HUES6 (cell line): ENCODE measurements around the gene POLRMT.
"Not testable (repeated sequence)": the region's sequence is repeated elsewhere in the genome, so short reads cannot be mapped to it uniquely, and the experiment has no call there.

Experiments
- H3K27ac ChIP-seq: 2 replicates; pipeline ENCODE4 v1.7.0; 2013; ENCODE audit warnings: low read depth, mild to moderate bottlenecking, low read length, inconsistent platforms
- H3K27me3 ChIP-seq: 2 replicates; pipeline ENCODE4 v1.6.1; 2013; ENCODE audit warnings: low read length; ENCODE audit not compliant: control insufficient read depth, insufficient read depth
- H3K36me3 ChIP-seq: 2 replicates; pipeline ENCODE4 v1.6.1; 2013; ENCODE audit warnings: low read length; ENCODE audit not compliant: control insufficient read depth, insufficient read depth
- H3K4me1 ChIP-seq: 2 replicates; pipeline ENCODE4 v1.6.1; 2013; ENCODE audit warnings: low read length; ENCODE audit not compliant: control insufficient read depth, insufficient read depth
- H3K4me3 ChIP-seq: 2 replicates; pipeline ENCODE4 v1.5.1; 2013; ENCODE audit warnings: low read depth, low read length
- H3K9ac ChIP-seq: one replicate; pipeline ENCODE4 v1.6.1; 2013; ENCODE audit warnings: mild to moderate bottlenecking, low read length
- H3K9me3 ChIP-seq: 2 replicates; pipeline ENCODE4 v1.6.1; 2013; ENCODE audit warnings: low read depth, low read length; ENCODE audit not compliant: control insufficient read depth, insufficient read depth

The POLRMT gene

GRCh38 chr19:633786-634639, 676 bp upstream of the POLRMT start:
- Histone ChIP-seq H3K27me3 (peaks cover 20% of the 10 kb centered on the region), H3K4me1 (peaks cover 9% of the 10 kb centered on the region; the same call in 1 of the 2 replicates), H3K9ac (peak overlapping the region; percentile 75), H3K27ac (peak overlapping the region; percentile 49; the same call in 1 of the 2 replicates), H3K36me3 (peaks cover 18% of the 10 kb centered on the region), H3K4me3 (peak overlapping the region; percentile 94), H3K9me3 (no peaks in the 10 kb centered on the region)

- peaks cover 8% of the 10 kb centered on the region; the same call in 1 of the 2 replicates for H3K27me3 ChIP-seq
- H3K9me3 ChIP-seq = no peaks in the 10 kb centered on the region
- peak overlapping the region; percentile 82; the same call in 1 of the 2 replicates for H3K27ac ChIP-seq
- peaks cover 27% of the 10 kb centered on the region for H3K36me3 ChIP-seq
- H3K4me1 ChIP-seq = peaks cover 9% of the 10 kb centered on the region; the same call in 1 of the 2 replicates
- peak overlapping the region; percentile 94 for H3K4me3 ChIP-seq
- H3K9ac ChIP-seq = peak overlapping the region; percentile 86
Observed at GRCh38 chr19:632579-633067, 714 bp downstream of the POLRMT start.

GRCh38 chr19:629961-630714, 3.2 kb downstream of the POLRMT start:
- Histone ChIP-seq H3K9me3 (no peaks in the 10 kb centered on the region), H3K9ac (no peak overlapping the region), H3K4me3 (no peak overlapping the region), H3K27me3 (no peaks in the 10 kb centered on the region), H3K36me3 (peaks cover 36% of the 10 kb centered on the region), H3K4me1 (peaks cover 9% of the 10 kb centered on the region; the same call in 1 of the 2 replicates), H3K27ac (no peak overlapping the region)

- not testable (repeated sequence) for H3K4me1 ChIP-seq, H3K27me3 ChIP-seq, H3K9ac ChIP-seq, H3K9me3 ChIP-seq, H3K27ac ChIP-seq, H3K4me3 ChIP-seq
- H3K36me3 ChIP-seq = peaks cover 42% of the 10 kb centered on the region
Observed at GRCh38 chr19:629515-629914, 3.8 kb downstream of the POLRMT start.

- H3K36me3 ChIP-seq = peaks cover 53% of the 10 kb centered on the region
- 0 out of 2 replicates have a peak, but pooled peaks cover 4% of the 10 kb centered on the region for H3K4me1 ChIP-seq
- H3K27me3 ChIP-seq = no peaks in the 10 kb centered on the region
- H3K4me3 ChIP-seq = no peak overlapping the region
- H3K9me3 ChIP-seq = no peaks in the 10 kb centered on the region
- no peak overlapping the region for H3K27ac ChIP-seq
- no peak overlapping the region for H3K9ac ChIP-seq
Observed at GRCh38 chr19:628168-628567, 5.2 kb downstream of the POLRMT start.

- peaks cover 69% of the 10 kb centered on the region for H3K36me3 ChIP-seq
- H3K27ac ChIP-seq, H3K4me1 ChIP-seq, H3K27me3 ChIP-seq, H3K4me3 ChIP-seq, H3K9ac ChIP-seq, H3K9me3 ChIP-seq: not testable (repeated sequence)
Observed at GRCh38 chr19:626566-626965, 6.8 kb downstream of the POLRMT start.

- Histone ChIP-seq H3K4me1 (no peaks in the 10 kb centered on the region), H3K27ac (no peak overlapping the region), H3K9ac (no peak overlapping the region), H3K9me3 (no peaks in the 10 kb centered on the region), H3K36me3 (peaks cover 66% of the 10 kb centered on the region), H3K4me3 (no peak overlapping the region), H3K27me3 (no peaks in the 10 kb centered on the region)
Observed at GRCh38 chr19:625257-625656, 8.1 kb downstream of the POLRMT start.

GRCh38 chr19:624433-625109, 8.8 kb downstream of the POLRMT start:
- H3K36me3 ChIP-seq = peaks cover 68% of the 10 kb centered on the region
- no peaks in the 10 kb centered on the region for H3K27me3 ChIP-seq
- H3K27ac ChIP-seq = 0 out of 2 replicates have a peak overlapping the region, but pooled peaks have one; percentile 42
- no peak overlapping the region for H3K4me3 ChIP-seq
- H3K9ac ChIP-seq = no peak overlapping the region
- no peaks in the 10 kb centered on the region for H3K9me3 ChIP-seq
- H3K4me1 ChIP-seq = no peaks in the 10 kb centered on the region

GRCh38 chr19:623974-624373, 9.4 kb downstream of the POLRMT start:
- Histone ChIP-seq H3K9me3 (no peaks in the 10 kb centered on the region), H3K4me1 (no peaks in the 10 kb centered on the region), H3K27ac (no peak overlapping the region), H3K9ac (no peak overlapping the region), H3K36me3 (peaks cover 68% of the 10 kb centered on the region), H3K27me3 (no peaks in the 10 kb centered on the region), H3K4me3 (no peak overlapping the region)

GRCh38 chr19:623175-623916, 10.0 kb downstream of the POLRMT start:
- no peak overlapping the region for H3K27ac ChIP-seq
- H3K4me3 ChIP-seq = no peak overlapping the region
- H3K9me3 ChIP-seq = no peaks in the 10 kb centered on the region
- H3K36me3 ChIP-seq = peaks cover 71% of the 10 kb centered on the region
- H3K27me3 ChIP-seq = no peaks in the 10 kb centered on the region
- no peaks in the 10 kb centered on the region for H3K4me1 ChIP-seq
- no peak overlapping the region for H3K9ac ChIP-seq
